GM21528 (cell line): Measurements from ENCODE around the gene EPHA6.
"Not testable (repeated sequence)": the region's sequence is repeated elsewhere in the genome, so short reads cannot be mapped to it uniquely, and the experiment has no call there.

Experiments used
- ATAC-seq: cut with Tn5 transposase; IDR thresholded peaks from one replicate; pipeline ENCODE4 v1.9.1; 2021; ENCODE audit warnings: mild to moderate bottlenecking, moderate library complexity; ENCODE audit not compliant: unreplicated experiment, low FRiP score

The EPHA6 gene

DNA sequence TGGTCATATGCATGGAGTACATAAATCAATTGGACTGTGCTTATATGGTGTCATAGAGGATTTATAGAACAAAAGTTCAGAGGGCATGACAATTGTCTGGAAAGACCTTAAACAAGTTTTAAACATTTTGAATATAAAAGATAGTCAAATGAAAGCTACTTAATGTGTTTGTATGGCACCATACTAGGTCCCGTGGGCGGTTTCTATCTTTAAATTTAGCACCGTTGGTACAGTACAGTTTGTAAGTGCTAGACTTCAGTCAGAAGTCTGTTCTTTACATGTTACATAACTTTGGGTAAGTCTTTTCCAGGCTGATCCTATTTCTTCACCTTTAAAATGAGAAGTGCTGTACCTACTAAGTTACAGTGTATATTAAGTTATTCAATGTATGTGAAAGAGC is 576.8 kb downstream of the EPHA6 start:
- ATAC-seq: no peak

DNA sequence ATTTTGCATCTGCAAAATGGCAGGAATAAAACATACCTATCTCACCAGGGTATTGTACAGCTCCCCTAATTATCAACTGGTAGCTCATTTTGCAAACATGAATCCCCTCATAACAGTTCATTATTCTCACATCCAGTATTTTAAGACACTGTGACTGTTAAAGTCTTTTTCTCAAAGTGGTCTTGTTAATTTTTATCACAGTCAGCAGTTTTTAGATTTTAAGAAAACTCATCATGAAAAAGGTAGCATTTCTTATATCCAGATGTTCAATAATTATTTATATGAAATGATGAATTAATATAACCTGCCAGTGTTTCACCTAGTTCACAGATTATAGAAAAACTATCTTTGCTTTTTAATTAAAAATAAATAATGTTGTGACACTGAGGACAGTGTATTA is 595.2 kb downstream of the EPHA6 start:
- ATAC-seq: no peak

DNA sequence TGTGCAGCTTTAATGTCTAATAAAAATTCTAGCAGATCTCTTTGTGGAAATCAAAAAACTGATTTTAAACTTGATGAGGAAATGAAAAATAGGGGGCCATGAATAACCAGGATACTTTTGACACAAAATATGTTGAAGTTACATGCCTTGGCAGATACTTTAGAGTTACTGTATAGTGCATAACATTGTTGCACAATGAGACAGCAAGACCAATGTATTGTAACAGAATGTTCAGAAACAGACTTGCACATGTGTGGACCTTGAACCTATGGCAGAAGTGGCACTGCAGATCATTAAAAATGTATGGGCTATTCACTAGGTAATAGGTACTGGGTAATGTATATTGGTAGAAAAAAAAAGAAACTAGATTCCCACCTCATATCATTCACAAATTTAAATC is 607.2 kb downstream of the EPHA6 start:
- ATAC-seq: no peak

DNA sequence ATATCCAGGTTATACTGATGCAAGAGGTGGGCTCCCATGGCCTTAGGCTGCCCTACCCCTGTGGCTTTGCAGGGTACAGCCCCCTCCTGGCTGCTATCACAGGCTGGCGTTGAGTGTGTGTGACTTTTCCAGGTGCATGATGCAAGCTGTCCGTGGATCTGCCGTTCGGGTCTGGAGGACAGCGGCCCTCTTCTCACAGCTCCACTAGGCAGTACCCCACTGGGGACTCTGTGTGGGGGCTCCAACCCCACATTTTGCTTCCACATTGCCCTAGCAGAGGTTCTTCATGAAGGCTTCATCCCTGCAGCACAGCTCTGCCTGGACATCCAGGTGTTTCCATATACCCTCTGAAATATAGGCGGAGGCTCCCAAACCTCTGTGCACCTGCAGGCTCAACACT is 610.6 kb downstream of the EPHA6 start:
- ATAC-seq: no peak

DNA sequence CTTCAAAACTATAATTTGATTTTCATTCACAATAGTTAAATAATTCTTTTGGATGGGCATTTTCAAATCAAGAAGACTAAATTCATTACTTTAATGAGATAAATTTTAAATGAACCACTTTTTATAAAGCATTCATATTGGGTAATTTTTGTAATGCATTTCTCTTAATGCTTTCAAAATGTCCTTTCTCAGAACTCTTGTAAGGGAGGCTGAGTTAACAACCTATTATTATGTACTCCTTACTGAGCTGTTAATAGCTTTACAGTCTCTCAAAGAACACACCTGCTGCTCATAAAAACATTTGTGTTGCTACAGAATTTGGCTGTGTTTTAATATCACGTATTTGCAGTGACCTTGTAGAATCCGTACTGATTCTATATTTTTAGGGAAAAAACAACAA is 616.2 kb downstream of the EPHA6 start:
- no peak for ATAC-seq

DNA sequence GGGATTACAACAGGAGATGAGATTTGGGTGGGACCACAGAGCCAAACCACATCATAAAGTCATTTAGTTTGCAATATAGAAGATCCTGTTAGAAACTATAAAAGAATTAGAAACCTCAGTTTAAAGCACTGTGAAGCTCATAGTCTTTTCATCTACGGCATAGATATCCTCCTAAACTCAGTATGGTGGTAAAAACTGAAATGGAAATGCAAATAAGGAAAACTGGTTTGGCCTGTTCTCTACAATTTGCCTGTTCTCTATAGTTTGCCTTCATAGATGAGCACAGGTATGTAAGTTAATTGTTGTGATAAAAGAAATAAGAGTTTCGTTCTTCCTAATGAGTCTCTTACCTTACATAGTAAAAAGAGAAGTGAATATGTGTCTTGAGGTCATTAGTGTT is 618.5 kb downstream of the EPHA6 start:
- no peak for ATAC-seq

DNA sequence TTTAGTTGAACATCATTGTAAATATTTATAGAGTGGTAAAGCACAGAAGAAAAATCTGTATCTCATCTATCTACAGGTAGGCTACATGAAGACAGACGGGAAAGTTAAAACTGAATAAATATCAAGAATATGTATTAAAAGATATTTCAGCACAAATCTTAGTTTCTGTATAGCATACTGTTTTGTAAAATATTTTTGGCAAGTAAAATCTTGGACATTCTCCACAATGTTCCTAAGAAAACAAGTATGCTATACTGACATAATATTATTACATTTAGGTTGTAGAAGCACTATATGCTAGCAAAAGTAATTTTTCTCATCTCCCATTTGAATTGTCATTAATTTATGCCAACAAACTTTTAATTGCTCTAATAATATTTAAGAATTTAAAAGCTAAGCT is 623.7 kb downstream of the EPHA6 start:
- no peak for ATAC-seq

DNA sequence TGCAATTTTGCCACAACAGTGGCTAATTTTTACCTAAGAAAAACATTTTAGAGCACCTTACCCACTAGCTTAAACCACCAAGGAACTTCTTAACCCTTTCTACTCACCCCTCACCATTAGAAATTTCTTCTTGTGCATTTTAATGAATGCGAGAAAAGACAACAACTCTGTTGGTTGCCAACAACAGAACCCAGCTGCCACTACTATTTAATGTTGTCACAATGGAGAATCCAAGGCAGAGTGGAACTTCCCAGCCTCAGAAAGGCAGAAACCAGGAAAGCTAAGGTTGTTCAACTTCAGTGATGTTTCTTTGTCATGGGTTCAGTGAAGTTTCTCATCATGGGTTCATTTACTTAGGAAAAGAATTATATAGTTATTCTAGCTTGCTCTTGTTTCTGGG is 625.0 kb downstream of the EPHA6 start:
- no peak for ATAC-seq

DNA sequence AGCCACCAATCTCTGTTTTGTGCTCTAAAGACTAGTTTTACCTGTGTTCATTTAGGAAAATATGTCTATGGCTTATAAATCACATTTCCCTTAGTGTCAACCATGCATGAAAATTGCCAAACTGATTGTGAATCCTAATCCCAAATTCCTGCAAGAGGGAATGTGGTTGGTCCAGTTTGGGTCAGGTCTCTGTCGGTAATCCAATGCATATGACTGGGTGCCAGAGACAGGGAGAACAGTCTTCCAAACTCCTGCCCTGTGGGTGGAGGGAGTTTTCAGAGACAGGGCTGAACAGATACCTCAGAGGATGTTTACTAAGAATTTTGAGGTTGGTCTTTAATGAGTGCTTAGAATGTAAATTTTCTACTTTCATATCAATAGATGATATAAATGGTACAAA is 649.6 kb downstream of the EPHA6 start:
- no peak for ATAC-seq

DNA sequence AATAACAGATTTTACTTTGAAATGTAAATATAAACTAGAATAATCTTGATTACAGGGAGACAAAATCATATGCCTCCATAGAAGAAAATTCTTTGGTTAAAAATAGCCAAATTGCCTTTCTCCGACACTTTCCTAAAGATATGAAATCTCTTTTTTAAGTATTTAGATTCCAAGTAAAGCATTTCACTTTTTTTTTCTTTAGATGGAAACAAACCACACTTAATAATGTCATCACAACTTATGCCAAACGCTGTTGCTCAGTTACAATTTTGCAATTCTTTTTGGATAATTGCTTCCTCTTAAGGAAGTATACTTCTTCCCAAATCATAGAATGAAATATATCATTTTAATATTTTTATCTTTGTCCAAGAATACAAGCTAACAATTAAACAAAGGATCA is 656.1 kb downstream of the EPHA6 start:
- no peak for ATAC-seq

DNA sequence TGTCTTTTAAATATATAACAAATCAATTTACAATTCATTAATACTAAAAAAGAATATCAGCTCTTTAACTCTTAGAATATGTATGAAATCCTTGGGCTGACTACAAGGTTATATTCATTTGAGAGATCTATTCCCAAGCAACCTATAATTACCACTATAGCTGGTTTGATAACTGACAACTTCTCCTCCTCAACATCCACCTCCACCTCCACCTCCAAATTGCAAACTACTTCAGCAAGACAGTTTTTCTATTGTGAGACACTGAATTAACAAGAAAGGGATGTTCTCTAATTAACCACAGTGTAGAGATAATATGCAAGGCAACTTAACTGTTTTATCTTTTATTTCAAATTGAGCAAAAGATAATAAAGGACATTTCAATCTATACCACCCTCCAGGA is 665.3 kb downstream of the EPHA6 start:
- no peak for ATAC-seq

DNA sequence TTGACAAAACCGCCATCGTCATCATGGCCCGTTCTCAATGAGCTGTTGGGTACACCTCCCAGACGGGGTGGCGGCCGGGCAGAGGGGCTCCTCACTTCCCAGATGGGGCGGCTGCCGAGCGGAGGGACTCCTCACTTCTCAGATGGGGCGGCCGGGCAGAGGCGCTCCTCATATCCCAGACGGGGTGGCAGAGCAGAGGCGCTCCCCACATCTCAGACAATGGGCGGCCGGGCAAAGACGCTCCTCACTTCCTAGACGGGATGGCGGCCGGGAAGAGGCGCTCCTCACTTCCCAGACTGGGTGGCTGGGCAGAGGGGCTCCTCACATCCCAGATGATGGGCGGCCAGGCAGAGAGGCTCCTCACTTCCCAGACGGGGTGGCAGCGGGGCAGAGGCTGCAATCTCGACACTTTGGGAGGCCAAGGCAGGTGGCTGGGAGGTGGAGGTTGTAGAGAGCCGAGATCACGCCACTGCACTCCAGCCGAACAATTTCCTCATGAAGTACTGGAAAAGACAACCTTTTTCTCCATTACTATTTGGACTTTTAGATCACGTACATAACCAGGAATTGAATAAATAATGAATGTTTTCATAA is 666.4 kb downstream of the EPHA6 start:
- ATAC-seq: not testable (repeated sequence)

DNA sequence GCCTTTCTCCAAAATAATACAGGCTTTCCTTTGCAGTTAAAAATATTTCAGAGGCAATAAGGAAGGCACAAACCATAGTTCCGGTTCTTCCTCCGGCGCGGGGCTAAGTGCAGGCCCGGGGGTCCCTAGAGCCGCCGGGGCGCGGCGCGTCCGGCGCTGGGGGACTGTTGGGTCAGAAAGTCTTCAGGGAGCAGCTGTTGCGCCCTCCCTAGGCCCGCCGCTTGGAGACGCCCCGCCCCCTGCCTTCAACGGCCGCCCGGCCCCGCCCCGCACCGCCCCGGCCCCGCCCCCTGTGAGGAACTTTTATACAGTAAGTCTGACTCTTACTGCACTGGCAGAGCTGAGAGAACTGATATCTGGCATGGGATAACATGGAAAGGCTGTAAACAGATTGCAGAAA is 667.0 kb downstream of the EPHA6 start:
- ATAC-seq: no peak

DNA sequence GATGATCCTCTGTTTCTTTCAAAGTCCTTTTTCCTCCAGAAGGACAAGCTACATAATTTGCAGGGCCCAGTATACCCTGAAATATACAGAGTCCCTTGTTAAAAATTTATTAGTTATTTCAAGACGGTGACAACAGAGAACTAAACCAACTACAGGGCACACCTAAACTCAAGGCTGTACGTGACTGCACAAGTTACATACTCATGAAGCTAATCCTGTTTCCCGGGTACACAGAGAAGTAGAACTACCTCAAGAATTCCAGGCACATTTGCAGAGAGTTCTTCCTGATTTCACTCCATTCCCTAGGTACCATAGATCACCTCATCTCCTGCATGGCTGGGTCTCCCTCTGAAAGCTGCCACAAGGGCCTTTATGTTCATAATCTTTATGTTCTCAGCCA is 670.8 kb downstream of the EPHA6 start:
- ATAC-seq: no peak

DNA sequence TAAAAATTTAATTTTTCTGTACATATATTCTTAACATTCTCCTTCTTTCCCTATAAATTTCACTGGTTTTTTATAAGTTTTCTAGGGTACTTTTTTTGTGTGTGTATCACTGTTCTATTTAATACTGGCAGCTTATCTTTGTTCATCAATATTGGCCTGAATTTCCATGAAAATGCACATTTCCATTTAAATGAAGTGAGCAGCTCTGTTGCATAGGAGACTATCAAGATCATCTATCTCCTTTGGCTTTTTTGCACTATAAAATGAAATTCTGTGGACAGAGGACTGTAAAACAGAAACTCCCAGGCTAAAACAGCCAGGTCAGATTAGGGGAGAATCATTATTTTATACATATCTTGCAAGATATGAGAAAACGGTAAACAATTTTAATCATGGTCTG is 673.2 kb downstream of the EPHA6 start:
- ATAC-seq: no peak

DNA sequence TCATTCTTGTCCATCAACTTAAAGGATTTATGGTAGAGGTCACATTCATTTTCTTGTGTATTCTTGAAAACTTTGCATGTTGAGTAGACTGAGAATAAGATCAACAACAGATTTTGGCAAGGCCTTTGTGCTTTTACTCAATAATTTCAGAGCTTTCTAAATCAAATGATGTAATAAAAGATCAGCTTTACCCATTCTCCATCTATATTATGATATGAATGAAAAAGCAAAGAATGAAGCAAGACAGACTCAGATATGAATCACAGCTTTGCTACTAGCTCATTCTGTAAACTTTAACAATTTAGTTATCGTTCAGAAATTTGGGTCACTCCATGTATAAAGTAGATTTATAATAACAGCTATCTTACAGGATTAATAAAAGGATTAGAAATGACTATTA is 674.3 kb downstream of the EPHA6 start:
- no peak for ATAC-seq

DNA sequence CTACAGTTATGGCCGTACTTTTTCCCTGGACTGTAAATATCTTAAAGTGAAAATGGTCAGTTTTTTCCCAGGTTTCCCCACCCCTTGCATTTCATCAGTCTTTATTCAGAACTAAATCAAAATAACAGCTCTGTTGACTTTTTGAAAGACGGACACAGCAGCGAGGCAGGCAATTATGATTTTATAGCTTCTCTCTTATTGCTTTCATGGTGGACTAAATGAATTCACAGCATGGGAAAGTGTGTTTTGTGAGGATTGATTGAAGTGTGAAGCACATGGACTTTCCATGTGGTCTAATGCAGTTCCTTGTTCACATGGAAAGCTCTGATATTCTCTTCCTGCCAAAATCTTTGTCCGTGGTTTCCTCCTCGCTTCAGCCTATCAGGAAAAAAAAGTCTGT is 681.5 kb downstream of the EPHA6 start:
- no peak for ATAC-seq

DNA sequence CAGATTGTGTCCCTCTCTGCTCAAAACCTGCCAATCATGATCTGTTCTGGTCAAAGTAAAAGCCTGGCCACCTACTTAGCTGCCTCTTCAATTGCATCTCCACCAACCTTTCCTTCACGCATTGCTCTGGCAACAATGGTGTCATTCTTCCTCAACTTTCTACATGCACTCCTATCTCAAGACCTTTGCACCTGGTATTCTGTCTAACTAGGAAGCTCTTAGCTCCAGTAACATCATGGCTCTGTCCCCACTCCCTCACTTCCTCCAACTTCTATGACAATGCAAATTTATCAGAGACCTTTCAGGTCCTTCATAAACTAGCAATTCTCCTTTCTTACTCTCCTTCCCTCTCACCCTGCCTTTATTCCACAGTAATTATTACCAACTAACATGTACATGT is 682.7 kb downstream of the EPHA6 start:
- ATAC-seq: no peak

DNA sequence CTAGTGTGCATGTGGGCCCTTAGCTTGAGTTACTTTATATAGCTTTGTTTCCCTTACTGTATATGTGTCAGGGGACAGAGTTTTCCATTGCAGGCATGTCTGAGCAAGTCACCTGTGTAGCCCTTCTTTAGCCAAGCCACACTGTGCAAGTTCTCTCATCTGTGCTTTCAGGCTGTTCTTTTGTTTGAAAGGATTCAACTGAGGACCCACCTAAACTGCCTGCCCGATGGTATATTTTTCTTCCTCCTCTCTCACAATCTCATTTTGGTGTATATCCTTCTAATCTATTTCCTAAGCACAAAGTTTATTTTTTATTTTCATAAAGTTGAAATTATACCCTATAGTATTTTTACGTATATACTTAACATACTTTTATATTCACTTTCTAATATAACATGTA is 690.1 kb downstream of the EPHA6 start:
- no peak for ATAC-seq

DNA sequence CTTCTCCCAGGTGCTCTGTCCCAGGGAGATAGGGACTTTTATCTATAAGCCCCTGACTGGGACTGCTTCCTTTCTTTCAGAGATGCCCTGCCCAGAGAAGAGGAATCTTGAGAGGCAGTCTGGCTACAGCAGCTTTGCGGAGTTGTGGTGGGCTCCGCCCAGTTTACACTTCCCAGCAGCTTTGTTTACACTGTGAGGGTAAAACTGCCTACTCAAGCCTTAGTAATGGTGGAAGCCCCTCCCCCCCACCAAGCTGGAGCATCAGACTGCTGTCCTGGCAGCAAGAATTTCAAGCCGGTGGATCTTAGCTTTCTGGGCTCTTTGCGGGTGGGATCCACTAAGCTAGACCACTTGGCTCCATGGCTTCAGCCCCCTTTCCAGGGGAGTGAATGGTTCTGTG is 696.4 kb downstream of the EPHA6 start:
- no peak for ATAC-seq

DNA sequence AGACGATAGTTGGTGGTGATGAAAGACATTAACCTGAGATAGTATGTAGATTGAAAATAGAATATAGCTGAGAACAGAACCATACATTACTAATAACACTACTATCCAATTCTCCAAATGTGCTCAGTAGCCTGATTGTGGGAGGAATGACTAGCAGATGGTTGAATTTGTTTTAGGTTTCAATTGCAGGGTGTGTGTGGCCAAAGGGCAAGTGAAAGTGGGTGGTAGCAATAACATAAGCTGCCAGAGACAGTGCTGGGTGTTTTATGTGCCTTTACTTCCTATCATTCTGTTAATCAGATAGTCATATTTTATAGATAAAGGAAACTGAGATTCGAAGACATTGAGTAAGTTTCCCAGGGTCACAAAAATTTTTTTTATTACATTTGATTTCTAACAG is 700.7 kb downstream of the EPHA6 start:
- ATAC-seq: no peak

DNA sequence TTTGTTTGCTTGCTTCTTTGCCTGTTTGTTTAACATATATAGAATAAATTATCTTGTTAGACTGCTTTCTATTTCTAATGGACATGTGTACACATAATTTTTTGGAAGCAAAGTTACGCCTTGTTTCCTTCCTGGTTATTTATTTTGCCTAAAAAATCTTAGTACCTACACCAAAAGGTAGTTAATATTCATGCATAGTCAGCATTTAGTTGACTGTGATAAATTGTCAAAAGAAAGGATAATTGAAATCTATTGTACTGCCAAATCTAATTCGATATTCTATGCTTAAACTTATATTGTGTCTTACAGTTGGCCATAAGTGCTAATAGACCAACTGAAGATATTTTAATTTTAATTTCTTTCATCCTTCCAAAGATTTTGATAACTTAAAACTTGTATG is 716.3 kb downstream of the EPHA6 start:
- ATAC-seq: no peak

DNA sequence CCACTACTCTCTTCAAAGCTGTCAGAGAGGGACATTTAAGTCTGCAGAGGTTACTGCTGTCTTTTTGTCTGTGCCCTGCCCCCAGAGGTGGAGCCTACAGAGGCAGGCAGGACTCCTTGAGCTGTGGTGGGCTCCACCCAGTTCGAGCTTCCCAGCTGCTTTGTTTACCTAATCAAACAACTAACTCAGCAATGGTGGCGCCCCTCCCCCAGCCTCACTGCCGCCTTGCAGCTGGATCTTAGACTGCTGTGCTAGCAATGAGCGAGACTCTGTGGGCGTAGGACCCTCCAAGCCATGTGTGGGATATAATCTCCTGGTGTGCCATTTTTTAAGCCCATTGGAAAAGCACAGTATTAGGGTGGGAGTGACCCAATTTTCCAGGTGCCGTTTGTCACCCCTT is 733.2 kb downstream of the EPHA6 start:
- not testable (repeated sequence) for ATAC-seq
